Muscle of leg (tissue), 16 donors: ENCODE measurements around the gene MCM8. TPM values are rescaled to one million over a fixed set of nuclear protein-coding genes. Genes with fewer than 3 reads are reported as not detected.

Experiments
- DNase-seq: peaks from one replicate; pipeline ENCODE4 v3.0.0; 2013
- H3K27ac ChIP-seq: one replicate; pipeline ENCODE4 v1.5.1; 2013; ENCODE audit warnings: mild to moderate bottlenecking, low read length, control low read depth
- H3K27me3 ChIP-seq: one replicate; pipeline ENCODE4 v1.6.1; 2013; ENCODE audit warnings: low read length; ENCODE audit not compliant: control insufficient read depth, insufficient read depth
- H3K36me3 ChIP-seq: one replicate; pipeline ENCODE4 v1.6.1; 2013; ENCODE audit warnings: low read length; ENCODE audit not compliant: control insufficient read depth, insufficient read depth
- H3K4me1 ChIP-seq: one replicate; pipeline ENCODE4 v1.6.1; 2013; ENCODE audit warnings: low read length; ENCODE audit not compliant: control insufficient read depth, insufficient read depth
- H3K4me3 ChIP-seq: one replicate; pipeline ENCODE4 v1.5.1; 2013; ENCODE audit warnings: low read length, control low read depth
- H3K9me3 ChIP-seq: replicated peaks from 2 replicates; pipeline ENCODE4 v1.6.1; 2013; ENCODE audit warnings: low read depth, low read length; ENCODE audit not compliant: control insufficient read depth
- WGBS: methylation state at CpG from one replicate; pipeline ENCODE4 v1.1.5; 2013; ENCODE audit warnings: missing lambda C conversion rate; ENCODE audit not compliant: insufficient coverage; 5-methylcytosine and 5-hydroxymethylcytosine counted together
- long read RNA-seq, 11 donors: transcript quantifications; one replicate each; lab custom pipeline, GENCODE V29; 2026
- polyA plus RNA-seq, 8 donors: library from polyadenylated mRNA; unstranded; fragments of 120-200 nt; gene quantifications; one replicate each; pipeline versions ENCODE4 v1.2.1 to v1.2.3, GENCODE V29; 2013; ENCODE audit warnings: inconsistent platforms in 1 of 8, low replicate concordance in 1 of 8; ENCODE audit not compliant: insufficient read length in 8 of 8, insufficient read depth in 1 of 8
- total RNA-seq: library from RNA; stranded (reverse); fragments of 120-200 nt; gene quantifications from one replicate; pipeline ENCODE4 v1.2.4, GENCODE V29; 2013

Gene MCM8
- total RNA-seq: 10.3 TPM
- 10 to 100 TPM in 2 of 8 donors, 1 to 10 TPM in 6; 7.9 to 11.7 (median 8.8) TPM for polyA plus RNA-seq
- long read RNA-seq, donor 1: 0 reads
- long read RNA-seq, donor 2: 0 reads
- long read RNA-seq, donor 3: 0 reads
- long read RNA-seq, donor 4: 0 reads
- long read RNA-seq, donor 5, partial matches to known transcripts: 0 of 1 reads
- long read RNA-seq, donor 5, other reads (novel, unspliced or antisense): 0 of 1 reads
- long read RNA-seq, donor 6: 0 reads
- long read RNA-seq, donor 7, partial matches to known transcripts: 7 of 7 reads
- long read RNA-seq, donor 7, other reads (novel, unspliced or antisense): 0 of 7 reads
- long read RNA-seq, donor 8: 0 reads
- long read RNA-seq, donor 9: 0 reads
- long read RNA-seq, donor 10: 0 reads
- long read RNA-seq, donor 11: 0 reads

DNA sequence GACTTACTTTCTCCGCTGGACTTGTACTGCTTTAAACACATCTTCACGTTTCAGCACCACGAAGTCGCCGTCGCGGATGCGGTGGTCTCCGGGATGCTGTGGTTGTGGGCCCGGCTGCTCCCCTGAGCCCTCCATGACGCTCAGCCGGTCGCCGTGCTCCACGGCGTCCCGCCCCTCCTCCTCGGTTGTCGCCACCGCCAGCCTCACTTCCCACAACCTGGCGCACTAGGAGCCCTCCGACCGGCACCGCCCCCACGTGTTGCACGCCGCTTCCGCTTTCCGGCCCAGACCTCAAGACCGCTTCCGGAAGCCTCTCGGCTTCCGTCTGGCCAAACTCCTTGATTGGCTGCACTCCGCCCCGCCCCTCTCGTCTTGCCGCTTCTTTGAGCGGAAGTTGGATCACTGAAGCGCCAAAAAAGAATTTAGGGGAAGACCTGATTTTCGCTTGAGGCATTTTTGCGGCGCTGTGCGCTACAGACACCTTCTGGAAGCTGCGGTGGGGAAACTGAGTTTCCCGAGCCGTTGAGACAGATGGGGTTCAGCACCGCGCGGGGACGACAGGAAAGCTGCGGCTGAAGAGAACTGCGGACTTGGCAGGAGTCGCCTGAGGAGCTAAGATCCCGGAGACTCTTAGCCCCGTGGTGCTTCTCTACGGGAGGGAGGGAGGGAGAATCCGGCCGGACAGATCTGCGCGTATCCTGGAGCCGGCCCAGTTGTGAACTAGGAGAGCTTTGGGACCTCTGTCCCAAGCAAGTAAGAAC, at the start of gene MCM8, which contains the start of gene TRMT6:
Gene MCM8 (plus strand): TSS at position 382 of the 761 bp plus-strand sequence. CDS start 1,364 bp downstream, outside the sequence.
Gene TRMT6 (minus strand): TSS at position 263 of the 761 bp plus-strand sequence. CDS start 128 bp downstream, at position 135.
- H3K27ac ChIP-seq: peak within 1 kb of the TSS; percentile 85
- under 1% methylated on average over 57 of the region's 61 CpGs for WGBS
- DNase-seq: peak; percentile 99
- no peaks in the 10 kb centered on the region for H3K9me3 ChIP-seq
- H3K36me3 ChIP-seq: peaks cover 24% of the 10 kb centered on the region
- peak within 1 kb of the TSS; percentile 80 for H3K4me3 ChIP-seq
- H3K4me1 ChIP-seq: peaks cover 7% of the 10 kb centered on the region
- H3K27me3 ChIP-seq: no peaks in the 10 kb centered on the region

DNA sequence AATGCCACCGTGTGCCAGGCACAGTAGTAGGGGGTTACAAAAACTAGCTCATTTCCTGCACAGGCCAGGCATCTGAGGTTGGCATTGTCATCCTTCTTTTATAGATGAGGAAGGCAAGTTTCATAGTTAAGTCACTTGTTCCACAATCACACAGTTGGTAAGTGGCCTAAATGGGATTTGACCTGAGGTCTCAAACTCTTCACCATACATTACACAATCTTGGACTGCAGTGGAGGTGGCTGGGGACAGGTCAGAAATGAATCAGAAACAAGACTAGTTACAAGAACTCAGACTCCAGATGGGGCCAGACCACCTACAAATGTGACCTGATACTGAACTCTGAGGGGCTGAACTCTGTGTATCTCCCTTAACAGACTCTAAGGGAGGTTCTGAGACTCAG, 49.5 kb upstream of the MCM8 start:
- H3K27me3 ChIP-seq: no peaks in the 10 kb centered on the region
- 75% methylated on average over 1 of the region's 1 CpG for WGBS
- no peaks in the 10 kb centered on the region for H3K4me1 ChIP-seq
- no peaks in the 10 kb centered on the region for H3K9me3 ChIP-seq
- no peak for DNase-seq
- no peaks in the 10 kb centered on the region for H3K36me3 ChIP-seq
- H3K27ac ChIP-seq: no peak overlapping the region
- no peak overlapping the region for H3K4me3 ChIP-seq

DNA sequence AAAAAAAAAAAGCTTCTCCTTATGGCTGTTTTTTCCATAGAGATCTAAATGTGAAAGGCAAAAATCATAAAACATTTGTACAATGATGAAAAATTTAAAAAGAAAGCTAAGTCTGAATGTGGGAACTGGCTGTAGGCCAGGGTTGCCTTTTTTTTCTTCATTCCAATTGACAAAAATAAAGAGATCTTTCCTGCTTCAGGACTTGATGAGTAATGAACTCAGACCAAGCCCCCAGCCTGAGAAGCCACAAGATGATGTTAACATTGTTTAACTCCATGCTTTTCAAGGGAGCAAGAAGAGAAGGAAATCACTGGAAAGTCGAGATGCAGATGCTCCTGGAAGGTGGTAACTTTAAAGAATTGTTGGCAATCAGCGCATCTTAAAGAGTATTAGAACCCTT, 41.5 kb upstream of the MCM8 start:
- Histone ChIP-seq H3K36me3 (no peaks in the 10 kb centered on the region), H3K27me3 (peaks cover 7% of the 10 kb centered on the region), H3K4me1 (peaks cover 5% of the 10 kb centered on the region), H3K27ac (no peak overlapping the region), H3K4me3 (no peak overlapping the region), H3K9me3 (no peaks in the 10 kb centered on the region)
- DNase-seq: no peak
- WGBS: no CpG with 5 or more reads among the region's 2 CpGs

DNA sequence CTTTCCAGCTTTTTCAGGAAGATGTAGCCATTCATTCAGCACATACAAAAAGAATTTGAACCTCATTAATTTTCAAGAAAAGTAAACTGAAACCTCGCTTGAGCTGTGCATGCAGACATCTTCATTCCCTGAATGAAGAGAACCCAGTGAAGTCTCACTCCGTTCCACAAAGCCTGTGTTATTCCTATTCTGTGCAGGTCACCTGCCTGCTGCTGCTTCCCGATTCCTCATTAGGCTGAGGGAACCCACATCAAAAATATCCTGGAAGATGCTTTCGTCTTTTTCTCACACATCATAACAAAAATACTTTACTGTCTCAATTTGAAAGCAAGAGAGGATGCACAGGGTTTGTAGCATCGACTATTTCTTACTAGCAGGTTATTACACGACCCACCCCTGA, 40.3 kb upstream of the MCM8 start:
- Histone ChIP-seq H3K36me3 (no peaks in the 10 kb centered on the region), H3K4me1 (peaks cover 5% of the 10 kb centered on the region), H3K27ac (no peak overlapping the region), H3K9me3 (no peaks in the 10 kb centered on the region), H3K4me3 (no peak overlapping the region), H3K27me3 (peaks cover 7% of the 10 kb centered on the region)
- WGBS: 70% methylated on average over 3 of the region's 6 CpGs
- no peak for DNase-seq

DNA sequence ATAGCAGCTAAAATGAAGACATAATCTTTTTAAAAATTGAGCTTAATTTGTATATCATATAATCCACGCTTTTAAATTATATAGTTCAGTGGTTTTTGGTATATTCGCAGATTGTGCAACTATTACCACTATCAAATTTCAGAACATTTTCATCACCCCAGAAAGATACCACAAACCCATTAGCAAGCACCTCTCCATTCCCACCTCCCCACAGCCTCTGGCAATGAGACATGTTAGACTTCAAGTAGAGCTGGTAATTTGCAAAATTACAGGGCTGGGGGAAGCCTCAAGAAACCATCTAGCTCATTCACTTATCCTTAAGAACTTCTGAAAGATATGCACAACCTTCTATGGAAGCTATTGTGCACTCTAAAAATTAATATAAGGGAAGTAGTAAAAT, 37.3 kb upstream of the MCM8 start:
- Histone ChIP-seq H3K27me3 (peaks cover 7% of the 10 kb centered on the region), H3K27ac (no peak overlapping the region), H3K9me3 (no peaks in the 10 kb centered on the region), H3K36me3 (no peaks in the 10 kb centered on the region), H3K4me3 (no peak overlapping the region), H3K4me1 (peaks cover 5% of the 10 kb centered on the region)
- DNase-seq: no peak
- no CpG with 5 or more reads among the region's 2 CpGs for WGBS

DNA sequence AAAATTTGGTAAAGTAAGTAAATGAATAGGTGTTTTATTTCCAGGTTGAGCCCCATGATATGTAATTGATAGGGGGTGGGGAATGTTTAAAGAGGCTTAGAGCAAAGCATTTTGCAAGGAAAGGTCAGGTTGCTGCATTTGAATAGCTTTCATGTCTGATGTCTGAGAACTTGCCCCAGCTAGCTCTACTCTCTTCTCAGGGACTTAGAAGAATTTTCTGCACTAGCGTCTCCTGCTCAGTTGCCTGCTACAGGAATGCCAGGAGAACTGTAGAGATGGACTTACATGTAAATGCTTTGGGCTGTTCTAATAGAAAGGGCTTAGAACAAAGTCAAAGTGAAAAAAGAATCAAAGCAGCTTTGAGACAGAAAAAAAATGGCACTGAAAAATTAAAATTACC, 35.6 kb upstream of the MCM8 start:
- peaks cover 7% of the 10 kb centered on the region for H3K27me3 ChIP-seq
- H3K9me3 ChIP-seq: no peaks in the 10 kb centered on the region
- peaks cover 5% of the 10 kb centered on the region for H3K4me1 ChIP-seq
- H3K36me3 ChIP-seq: no peaks in the 10 kb centered on the region
- no CpG with 5 or more reads among the region's 1 CpG for WGBS
- H3K4me3 ChIP-seq: no peak overlapping the region
- H3K27ac ChIP-seq: no peak overlapping the region
- no peak for DNase-seq

DNA sequence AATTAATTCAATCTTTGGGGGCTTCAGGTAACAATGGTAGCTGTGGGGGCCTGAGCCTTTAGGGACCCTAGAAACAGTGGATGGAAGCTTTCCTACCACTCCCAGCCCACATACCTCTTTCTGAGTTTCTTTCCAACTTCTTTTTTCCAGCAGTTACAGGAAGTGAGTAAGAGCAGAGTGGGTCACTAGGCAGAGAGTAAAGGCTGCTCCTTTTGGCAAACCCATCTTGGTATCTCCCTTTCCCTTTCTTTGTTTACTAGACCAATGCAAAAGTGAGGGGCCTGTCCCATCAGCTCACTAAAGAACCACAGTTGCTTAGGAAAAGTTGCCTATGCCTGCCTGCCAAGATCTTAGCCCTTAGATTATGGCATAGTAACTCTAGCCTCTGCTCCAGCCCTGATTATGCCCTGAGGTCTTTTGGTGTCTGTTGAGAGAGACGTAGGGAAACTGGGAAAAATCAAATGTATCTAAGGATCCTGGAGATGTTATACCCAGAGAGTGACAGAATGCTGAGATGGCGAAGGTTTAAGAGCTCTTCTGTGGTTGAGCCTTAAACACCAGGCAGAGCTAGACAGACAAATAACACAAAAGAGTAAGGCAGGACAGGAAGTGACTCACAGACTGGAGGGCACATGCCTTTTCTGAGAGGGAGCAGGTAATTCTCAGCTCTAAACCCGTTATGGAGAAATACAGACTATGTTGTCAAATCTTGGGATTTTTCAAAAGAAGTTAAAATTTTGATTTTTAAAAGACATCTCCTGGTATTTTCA, 31.4 kb upstream of the MCM8 start:
- 41% methylated on average over 2 of the region's 3 CpGs for WGBS
- DNase-seq: no peak
- no peak overlapping the region for H3K4me3 ChIP-seq
- H3K27ac ChIP-seq: no peak overlapping the region
- no peaks in the 10 kb centered on the region for H3K36me3 ChIP-seq
- H3K9me3 ChIP-seq: no peaks in the 10 kb centered on the region
- no peaks in the 10 kb centered on the region for H3K27me3 ChIP-seq
- H3K4me1 ChIP-seq: no peaks in the 10 kb centered on the region

DNA sequence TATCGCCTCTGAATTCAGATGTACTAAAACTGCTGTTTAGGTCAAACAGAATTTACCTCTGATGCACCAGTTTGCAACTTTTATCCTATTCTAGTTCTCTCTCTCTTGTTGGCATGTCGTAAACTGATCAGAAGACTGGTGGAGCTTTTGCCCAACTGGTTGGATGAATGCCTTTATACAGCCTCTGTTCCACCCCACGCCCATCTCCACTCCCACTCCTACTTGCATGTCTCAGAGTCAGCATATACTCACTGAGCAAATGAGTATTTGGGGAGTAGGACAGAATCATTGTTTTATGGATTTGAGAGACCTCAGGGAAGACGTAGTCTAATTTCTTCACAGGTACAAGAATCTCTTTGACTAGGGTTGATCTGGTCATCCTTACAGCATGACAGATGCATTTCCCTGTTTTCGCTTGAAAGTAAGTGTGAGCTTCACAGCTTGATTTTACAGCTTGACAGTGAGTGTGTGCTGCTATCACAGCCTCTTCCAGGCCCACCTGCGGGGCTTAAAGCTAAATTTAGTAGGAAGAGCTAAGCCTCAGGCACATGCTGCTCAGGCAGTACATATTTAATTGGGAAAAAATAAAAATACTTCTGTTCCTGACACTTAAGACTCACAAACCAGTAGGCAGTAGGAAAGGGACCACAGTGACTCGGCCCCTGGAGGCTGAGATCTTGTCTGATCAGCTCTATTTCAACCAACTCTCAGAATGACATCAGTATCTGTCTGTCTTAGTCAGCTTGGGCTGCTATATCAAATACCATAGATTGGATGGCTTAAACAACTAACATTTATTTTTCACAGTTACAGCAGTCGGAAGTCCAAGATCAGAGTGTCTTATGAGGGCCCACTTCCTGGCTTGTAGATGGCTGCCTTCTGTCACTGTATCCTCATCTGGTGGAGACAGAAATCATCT, 30.6 kb upstream of the MCM8 start:
- no peak overlapping the region for H3K27ac ChIP-seq
- no peaks in the 10 kb centered on the region for H3K36me3 ChIP-seq
- 60% methylated on average over 3 of the region's 8 CpGs for WGBS
- DNase-seq: no peak
- H3K4me3 ChIP-seq: no peak overlapping the region
- no peaks in the 10 kb centered on the region for H3K9me3 ChIP-seq
- H3K27me3 ChIP-seq: no peaks in the 10 kb centered on the region
- H3K4me1 ChIP-seq: no peaks in the 10 kb centered on the region

DNA sequence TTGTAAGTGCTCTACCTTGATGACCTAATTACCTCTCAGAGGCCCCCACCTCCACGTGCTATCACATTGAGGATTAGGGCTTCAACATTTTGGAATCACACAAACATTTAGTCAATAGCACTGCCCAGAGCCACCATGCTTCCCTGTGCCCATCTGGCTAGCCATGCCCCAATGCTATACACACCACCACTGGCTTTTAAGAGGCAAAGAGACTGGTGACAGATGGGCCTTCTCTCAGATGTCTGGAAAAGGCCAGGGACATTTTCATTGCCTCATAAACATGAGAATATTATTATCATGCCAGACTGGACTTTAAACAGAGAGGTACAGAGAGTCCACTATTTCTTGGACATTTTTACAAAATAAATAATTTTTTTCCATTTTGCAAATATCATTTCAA, 29.9 kb upstream of the MCM8 start:
- H3K4me3 ChIP-seq: no peak overlapping the region
- H3K27me3 ChIP-seq: no peaks in the 10 kb centered on the region
- WGBS: 40% methylated on average over 1 of the region's 1 CpG
- H3K27ac ChIP-seq: no peak overlapping the region
- H3K4me1 ChIP-seq: no peaks in the 10 kb centered on the region
- H3K9me3 ChIP-seq: no peaks in the 10 kb centered on the region
- no peak for DNase-seq
- H3K36me3 ChIP-seq: no peaks in the 10 kb centered on the region
